DOHH2 (cell line): ENCODE measurements around the gene TMEM45A.

Experiments used
- CTCF ChIP-seq: fragments of 200-600 bp; sonication (generic); IDR thresholded peaks from one replicate; pipeline ENCODE4 v1.5.1; 2014; ENCODE audit warnings: antibody characterized with exemption, mild to moderate bottlenecking, low read depth, low read length; ENCODE audit not compliant: poor library complexity, severe bottlenecking
- EZH2phosphoT487 ChIP-seq: fragments of 200-600 bp; sonication (generic); IDR thresholded peaks from 2 replicates; pipeline ENCODE4 v1.6.1; 2017; ENCODE audit warnings: borderline replicate concordance, mild to moderate bottlenecking, antibody characterized with exemption, low read length, moderate library complexity, mixed read lengths

GRCh38 chr3:100517276-100517675, 24.9 kb downstream of the TMEM45A start:
- no peak for TF ChIP-seq CTCF
- TF ChIP-seq EZH2phosphoT487, result no peak
